ENCODE data around the gene TPK1.

DNA sequence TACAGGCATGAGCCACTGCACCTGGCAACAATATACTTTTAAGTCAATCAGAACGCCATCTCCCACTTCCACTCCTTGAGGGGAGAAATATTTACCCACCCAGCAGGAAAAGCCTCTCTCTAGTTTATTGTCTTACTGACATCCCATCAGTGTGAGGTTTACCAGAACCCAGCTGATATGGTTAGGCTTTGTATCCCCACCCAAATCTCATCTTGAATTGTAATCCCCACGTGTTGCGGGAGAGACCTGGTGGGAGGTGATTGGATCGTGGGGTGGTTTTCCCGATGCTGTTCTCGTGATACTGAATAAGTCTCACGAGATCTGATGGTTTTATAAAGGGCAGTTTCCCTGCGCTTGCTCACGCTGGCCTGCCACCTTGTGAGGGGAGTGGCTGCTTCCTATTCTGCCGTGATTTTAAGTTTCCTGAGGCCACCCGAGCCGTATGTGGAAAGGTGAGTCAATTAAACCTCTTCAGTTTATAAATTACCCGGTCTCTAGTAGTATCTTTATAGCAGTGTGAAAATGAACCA is 37.5 kb upstream of the TPK1 start:
- TF ChIP-seq POLR2AphosphoS5 (IDR thresholded peaks at IDR 0.05; ENCODE audit: low read depth, low read length) (no peak), EP300 (IDR thresholded peaks at IDR 0.05; ENCODE audit: borderline replicate concordance in 1 of 2, low read depth in 1 of 2, low read length in 1 of 2) (no peak), MEF2A (IDR thresholded peaks at IDR 0.05; ENCODE audit: borderline replicate concordance, low read depth) (no peak)
- TF ChIP-seq, protein P1, sequence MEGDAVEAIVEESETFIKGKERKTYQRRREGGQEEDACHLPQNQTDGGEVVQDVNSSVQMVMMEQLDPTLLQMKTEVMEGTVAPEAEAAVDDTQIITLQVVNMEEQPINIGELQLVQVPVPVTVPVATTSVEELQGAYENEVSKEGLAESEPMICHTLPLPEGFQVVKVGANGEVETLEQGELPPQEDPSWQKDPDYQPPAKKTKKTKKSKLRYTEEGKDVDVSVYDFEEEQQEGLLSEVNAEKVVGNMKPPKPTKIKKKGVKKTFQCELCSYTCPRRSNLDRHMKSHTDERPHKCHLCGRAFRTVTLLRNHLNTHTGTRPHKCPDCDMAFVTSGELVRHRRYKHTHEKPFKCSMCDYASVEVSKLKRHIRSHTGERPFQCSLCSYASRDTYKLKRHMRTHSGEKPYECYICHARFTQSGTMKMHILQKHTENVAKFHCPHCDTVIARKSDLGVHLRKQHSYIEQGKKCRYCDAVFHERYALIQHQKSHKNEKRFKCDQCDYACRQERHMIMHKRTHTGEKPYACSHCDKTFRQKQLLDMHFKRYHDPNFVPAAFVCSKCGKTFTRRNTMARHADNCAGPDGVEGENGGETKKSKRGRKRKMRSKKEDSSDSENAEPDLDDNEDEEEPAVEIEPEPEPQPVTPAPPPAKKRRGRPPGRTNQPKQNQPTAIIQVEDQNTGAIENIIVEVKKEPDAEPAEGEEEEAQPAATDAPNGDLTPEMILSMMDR (IDR thresholded peaks at IDR 0.05): no peak
